H1 (cell line): ENCODE data around the gene SIAH3. TPM values are rescaled to one million over a fixed set of nuclear protein-coding genes. Genes with fewer than 3 reads are reported as not detected.

ENCODE experiments used
- CTCF ChIA-PET: fragments of 300-600 bp; sonication (Branson Sonifier 250); formaldehyde crosslinking; loops from one replicate; lab custom pipeline; 2021; ENCODE audit not compliant: partially characterized antibody; lab: Charles Lee
- POLR2A ChIA-PET: fragments of 300-600 bp; sonication (Branson Sonifier 250); formaldehyde crosslinking; loops from one replicate; lab custom pipeline; 2021; ENCODE audit warnings: inconsistent platforms; ENCODE audit not compliant: partially characterized antibody; lab: Charles Lee
- DNase-seq, 2 experiments: peaks; one replicate each; pipeline versions ENCODE4 v3.0.0 to v3.0.0-alpha.2; 2010 to 2022; ENCODE audit warnings: low spot score in 2 of 2, low read depth in 1 of 2, mixed read lengths in 1 of 2
- FAIRE-seq: peaks from 2 replicates; lab custom pipeline; 2011; peaks lifted over from hg19 to GRCh38; lab: Jason Lieb, UNC
- H2AFZ ChIP-seq: 2 replicates; pipeline ENCODE4 v1.8.1; 2012; ENCODE audit warnings: low read length, inconsistent platforms
- H2AK5ac ChIP-seq: 2 replicates; pipeline ENCODE4 v1.6.1; 2013; ENCODE audit warnings: low read depth, low read length
- H2BK120ac ChIP-seq: replicated peaks from 2 replicates; pipeline ENCODE3; 2013; ENCODE audit warnings: low read depth, low read length, inconsistent platforms
- H2BK12ac ChIP-seq: 2 replicates; pipeline ENCODE4 v1.6.1; 2013; ENCODE audit warnings: low read depth, low read length
- H2BK15ac ChIP-seq: 2 replicates; pipeline ENCODE4 v1.6.1; 2013; ENCODE audit warnings: low read length
- H2BK20ac ChIP-seq: 2 replicates; pipeline ENCODE4 v1.6.1; 2013; ENCODE audit warnings: low read length
- H2BK5ac ChIP-seq: 2 replicates; pipeline ENCODE4 v1.6.1; 2013; ENCODE audit warnings: low read depth, low read length
- H3K14ac ChIP-seq: 2 replicates; pipeline ENCODE4 v1.6.1; 2013; ENCODE audit warnings: inconsistent platforms; ENCODE audit not compliant: insufficient read length
- H3K18ac ChIP-seq: 2 replicates; pipeline ENCODE4 v1.6.1; 2013; ENCODE audit warnings: low read length; ENCODE audit errors: extremely low read depth
- H3K23ac ChIP-seq: 2 replicates; pipeline ENCODE4 v1.6.1; 2013; ENCODE audit warnings: inconsistent platforms; ENCODE audit not compliant: insufficient read length
- H3K23me2 ChIP-seq: 2 replicates; pipeline ENCODE4 v1.6.1; 2013; ENCODE audit warnings: low read depth, low read length
- H3K27ac ChIP-seq: 2 replicates; pipeline ENCODE4 v1.6.1; 2011; ENCODE audit warnings: low read depth, low read length, inconsistent platforms
- H3K27me3 ChIP-seq, 4 experiments: replicated peaks in 1 of 4; 1 replicate in 1 of 4; 2 replicates in 3 of 4; pipeline versions ENCODE4 v1.6.1 to v1.8.1; 2011 to 2013; ENCODE audit warnings: low read length in 3 of 4, mild to moderate bottlenecking in 3 of 4, inconsistent platforms in 2 of 4, mixed read lengths in 2 of 4, moderate library complexity in 1 of 4; ENCODE audit not compliant: control insufficient read depth in 3 of 4, insufficient read depth in 3 of 4; ENCODE audit errors: extremely low read depth in 1 of 4
- H3K36me3 ChIP-seq, 4 experiments: 2 replicates each; pipeline versions ENCODE4 v1.6.1 to v1.8.1; 2011 to 2013; ENCODE audit warnings: mild to moderate bottlenecking in 4 of 4, low read length in 3 of 4, moderate library complexity in 2 of 4, control low read depth in 1 of 4, inconsistent platforms in 1 of 4; ENCODE audit not compliant: insufficient read depth in 4 of 4, control insufficient read depth in 2 of 4
- H3K4ac ChIP-seq: replicated peaks from 2 replicates; pipeline ENCODE3; 2013; ENCODE audit warnings: low read length, low read depth, mixed read lengths, inconsistent platforms; ENCODE audit not compliant: insufficient read length
- H3K4me1 ChIP-seq, 4 experiments: replicated peaks in 1 of 4; 1 replicate in 1 of 4; 2 replicates in 3 of 4; pipeline versions ENCODE4 v1.6.1 to v1.8.1; 2011 to 2013; ENCODE audit warnings: low read length in 3 of 4, inconsistent platforms in 2 of 4, mixed read lengths in 1 of 4; ENCODE audit not compliant: insufficient read depth in 4 of 4, control insufficient read depth in 3 of 4
- H3K4me2 ChIP-seq, 2 experiments: 2 replicates each; pipeline versions ENCODE4 v1.6.1 to v1.8.1; 2011 to 2013; ENCODE audit warnings: low read depth in 2 of 2, low read length in 2 of 2, control low read depth in 1 of 2, inconsistent platforms in 1 of 2, mild to moderate bottlenecking in 1 of 2; ENCODE audit not compliant: insufficient read depth in 1 of 2
- H3K4me3 ChIP-seq, 4 experiments: fragments of 200-600, 300-600 bp in 1 of 4; sonication (generic), shearing (Covaris generic), sonication (Bioruptor Twin) in 1 of 4; 2 replicates each; pipeline versions ENCODE4 v1.5.1 to v1.8.1; 2011 to 2016; ENCODE audit warnings: low read length in 4 of 4, low read depth in 3 of 4, control low read depth in 2 of 4, inconsistent platforms in 2 of 4, mild to moderate bottlenecking in 2 of 4, mixed read lengths in 1 of 4, moderate library complexity in 1 of 4; ENCODE audit not compliant: insufficient read depth in 2 of 4; ENCODE audit errors: extremely low read depth in 1 of 4
- H3K56ac ChIP-seq: replicated peaks from 2 replicates; pipeline ENCODE3; 2013; ENCODE audit warnings: low read depth, mild to moderate bottlenecking, mixed read lengths, low read length, inconsistent platforms; ENCODE audit not compliant: insufficient read length
- H3K79me1 ChIP-seq: 2 replicates; pipeline ENCODE4 v1.6.1; 2013; ENCODE audit warnings: low read depth, low read length, control low read depth
- H3K79me2 ChIP-seq, 2 experiments: 2 replicates each; pipeline versions ENCODE4 v1.6.1 to v1.8.1; 2012 to 2013; ENCODE audit warnings: low read length in 2 of 2, mild to moderate bottlenecking in 2 of 2, inconsistent platforms in 1 of 2; ENCODE audit not compliant: insufficient read depth in 2 of 2, control insufficient read depth in 1 of 2
- H3K9ac ChIP-seq, 4 experiments: replicated peaks in 1 of 4; 1 replicate in 1 of 4; 2 replicates in 3 of 4; pipeline versions ENCODE4 v1.6.1 to v1.8.1; 2011 to 2013; ENCODE audit warnings: low read depth in 3 of 4, low read length in 3 of 4, control low read depth in 2 of 4, mild to moderate bottlenecking in 2 of 4, moderate library complexity in 2 of 4, inconsistent platforms in 1 of 4; ENCODE audit errors: extremely low read depth in 1 of 4
- H3K9me3 ChIP-seq, 2 experiments: 2 replicates each; pipeline versions ENCODE4 v1.6.1 to v1.8.1; 2012 to 2013; ENCODE audit warnings: mild to moderate bottlenecking in 2 of 2, moderate library complexity in 2 of 2, control low read depth in 1 of 2, inconsistent platforms in 1 of 2, low read depth in 1 of 2, low read length in 1 of 2, mixed read lengths in 1 of 2; ENCODE audit not compliant: insufficient read depth in 2 of 2
- H4K20me1 ChIP-seq, 2 experiments: replicated peaks in 1 of 2; 2 replicates each; pipeline versions ENCODE3 to v1.8.1; 2011 to 2013; ENCODE audit warnings: inconsistent platforms in 2 of 2, low read length in 2 of 2, mild to moderate bottlenecking in 1 of 2; ENCODE audit not compliant: insufficient read depth in 2 of 2, control insufficient read depth in 1 of 2
- H4K5ac ChIP-seq: 2 replicates; pipeline ENCODE4 v1.6.1; 2013; ENCODE audit warnings: low read length, low read depth, mixed read lengths, inconsistent platforms; ENCODE audit not compliant: insufficient read length
- H4K8ac ChIP-seq: 2 replicates; pipeline ENCODE4 v1.8.0; 2013; ENCODE audit warnings: mild to moderate bottlenecking, moderate library complexity, low read length, inconsistent platforms; ENCODE audit not compliant: insufficient read depth; ENCODE audit errors: extremely low read depth
- H4K91ac ChIP-seq: replicated peaks from 2 replicates; pipeline ENCODE3; 2013; ENCODE audit warnings: low read length, mixed read lengths, inconsistent platforms; ENCODE audit not compliant: insufficient read length
- BACH1 ChIP-seq: IDR thresholded peaks from 2 replicates; pipeline ENCODE4 v1.6.1; 2012; ENCODE audit warnings: low read length, improper control_type of control experiment
- CHD2 ChIP-seq: IDR thresholded peaks from 2 replicates; pipeline ENCODE4 v1.6.1; 2012; ENCODE audit warnings: low read length, improper control_type of control experiment
- KDM1A ChIP-seq: fragments of 200-600, 300-600 bp; sonication (generic); IDR thresholded peaks from 2 replicates; pipeline ENCODE4 v1.7.1; 2016; ENCODE audit warnings: mild to moderate bottlenecking, low read length, borderline replicate concordance
- MAFK ChIP-seq: IDR thresholded peaks from 2 replicates; pipeline ENCODE4 v1.6.1; 2012; ENCODE audit warnings: low read depth, mild to moderate bottlenecking, improper control_type of control experiment, low read length
- POLR2A ChIP-seq, 2 experiments: IDR thresholded peaks; 1 replicate in 1 of 2; 2 replicates in 1 of 2; pipeline ENCODE4 v1.6.1; 2011; ENCODE audit warnings: low read depth in 2 of 2, low read length in 2 of 2, mild to moderate bottlenecking in 2 of 2; ENCODE audit errors: control extremely low read depth in 1 of 2
- RNF2 ChIP-seq: fragments of 200-900, 300-1000 bp; sonication (generic); IDR thresholded peaks from 2 replicates; pipeline ENCODE4 v1.7.1; 2016; ENCODE audit warnings: borderline replicate concordance, low read depth, mild to moderate bottlenecking, antibody characterized with exemption, low read length; ENCODE audit not compliant: poor library complexity, severe bottlenecking; ENCODE audit errors: missing control alignments
- SAP30 ChIP-seq: fragments of 300-600 bp; sonication (generic); IDR thresholded peaks from 2 replicates; pipeline ENCODE4 v1.7.1; 2012; ENCODE audit warnings: low read length, moderate library complexity, mild to moderate bottlenecking, inconsistent platforms; ENCODE audit not compliant: insufficient read depth, insufficient replicate concordance
- SRF ChIP-seq: IDR thresholded peaks from 2 replicates; pipeline ENCODE4 v1.6.1; 2011; ENCODE audit warnings: mild to moderate bottlenecking, low read depth, low read length, moderate library complexity
- TAF1 ChIP-seq: IDR thresholded peaks from 2 replicates; pipeline ENCODE4 v1.6.1; 2011; ENCODE audit warnings: mild to moderate bottlenecking, low read depth, low read length
- WGBS, 2 experiments: shearing (Covaris generic) in 1 of 2; methylation state at CpG; one replicate each; pipeline versions ENCODE4 v1.1.6 to v1.1.7; 2013 to 2015; ENCODE audit warnings: low lambda C conversion rate in 2 of 2, mixed read lengths in 2 of 2, inconsistent platforms in 1 of 2, low coverage in 1 of 2, missing lambda C conversion rate in 1 of 2; ENCODE audit not compliant: insufficient replicate concordance in 2 of 2, insufficient coverage in 1 of 2, insufficient read length in 1 of 2; ENCODE audit errors: extremely low coverage in 1 of 2, missing lambda C conversion rate in 1 of 2; 5-methylcytosine and 5-hydroxymethylcytosine counted together
- polyA plus RNA-seq, 7 experiments: library from polyadenylated mRNA; depleted of rRNA in 3 of 7; stranded (reverse) in 5 of 7; unstranded in 2 of 7; fragments of >200 nt in 5 of 7; fragments of 200-250 nt in 2 of 7; gene quantifications; 1 replicate in 5 of 7; 2 replicates in 1 of 7; 4 replicates in 1 of 7; pipeline versions ENCODE4 v1.2.1 to v1.2.3, GENCODE V29; 2011 to 2013; ENCODE audit warnings: missing spikeins in 2 of 7, mixed read lengths in 2 of 7
- total RNA-seq: library from RNA; stranded (reverse); fragmentation: NEBNext Ultra II Directional; extraction: Animal tissue kit (Norgen Biotek cat#: 25700); gene quantifications from 2 replicates; pipeline ENCODE4 v1.2.1, GENCODE V29; 2021
- TF ChIP-seq, protein P1 (sequence below): IDR thresholded peaks from 2 replicates; pipeline ENCODE4 v1.6.1; 2012; ENCODE audit warnings: inconsistent platforms
- TF ChIP-seq, protein P2 (sequence below), 3 experiments: IDR thresholded peaks; 1 replicate in 2 of 3; 2 replicates in 1 of 3; pipeline versions ENCODE4 v1.5.1 to v1.6.1; 2011; ENCODE audit warnings: low read length in 3 of 3, mild to moderate bottlenecking in 3 of 3, inconsistent platforms in 2 of 3, low read depth in 1 of 3, moderate library complexity in 1 of 3; ENCODE audit not compliant: insufficient read depth in 1 of 3; ENCODE audit errors: control extremely low read depth in 1 of 3

The SIAH3 gene
- total and polyA plus RNA-seq, 2 of the 8 experiments (the other 6 are each of a cell fraction or from before 2014, with no cell fraction given), result 0.15 to 0.17 TPM

DNA sequence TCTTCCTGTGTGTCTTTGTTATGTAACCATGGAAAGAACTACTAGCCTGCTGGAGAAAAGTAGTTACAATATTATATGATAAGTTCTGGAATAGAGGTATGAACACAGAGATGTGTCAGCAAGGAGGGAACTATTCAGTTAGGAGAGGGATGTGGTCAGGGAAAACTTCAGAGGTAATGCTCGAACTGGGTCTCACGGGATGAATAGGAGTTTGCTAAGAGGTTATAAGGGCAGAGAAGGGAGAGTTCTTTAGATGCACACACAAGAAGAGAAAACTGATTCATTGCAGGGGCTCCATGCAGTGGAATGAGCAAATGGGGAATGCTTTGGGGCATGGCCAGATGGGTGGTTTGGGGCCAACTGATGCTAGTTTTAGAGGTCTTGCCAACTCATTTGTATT is 46.0 kb upstream of the SIAH3 start:
- no peak overlapping the region for H3K14ac ChIP-seq
- no peak overlapping the region for H3K4me3 ChIP-seq
- no peaks in the 10 kb centered on the region for H3K4me1 ChIP-seq
- no peaks in the 10 kb centered on the region for H3K9me3 ChIP-seq
- FAIRE-seq, result no peak
- no peaks in the 10 kb centered on the region for H3K36me3 ChIP-seq
- no peaks in the 10 kb centered on the region for H4K20me1 ChIP-seq
- no peak overlapping the region for H2AK5ac ChIP-seq
- DNase-seq, result no peak
- no peak overlapping the region for H3K56ac ChIP-seq
- no peaks in the 10 kb centered on the region; the same call in 1 of the 2 replicates for H3K23me2 ChIP-seq
- TF ChIP-seq BACH1 (no peak), MAFK (no peak), TAF1 (no peak), RNF2 (no peak), CHD2 (no peak), SAP30 (no peak), KDM1A (no peak), POLR2A (IDR thresholded peaks at IDR 0.05; ENCODE audit: control extremely low read depth in 1 of 2, low read depth in 2 of 2, low read length in 2 of 2) (no peak), SRF (no peak)
- TF ChIP-seq, protein P1, sequence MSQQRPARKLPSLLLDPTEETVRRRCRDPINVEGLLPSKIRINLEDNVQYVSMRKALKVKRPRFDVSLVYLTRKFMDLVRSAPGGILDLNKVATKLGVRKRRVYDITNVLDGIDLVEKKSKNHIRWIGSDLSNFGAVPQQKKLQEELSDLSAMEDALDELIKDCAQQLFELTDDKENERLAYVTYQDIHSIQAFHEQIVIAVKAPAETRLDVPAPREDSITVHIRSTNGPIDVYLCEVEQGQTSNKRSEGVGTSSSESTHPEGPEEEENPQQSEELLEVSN, result no peak
- TF ChIP-seq, protein P2, sequence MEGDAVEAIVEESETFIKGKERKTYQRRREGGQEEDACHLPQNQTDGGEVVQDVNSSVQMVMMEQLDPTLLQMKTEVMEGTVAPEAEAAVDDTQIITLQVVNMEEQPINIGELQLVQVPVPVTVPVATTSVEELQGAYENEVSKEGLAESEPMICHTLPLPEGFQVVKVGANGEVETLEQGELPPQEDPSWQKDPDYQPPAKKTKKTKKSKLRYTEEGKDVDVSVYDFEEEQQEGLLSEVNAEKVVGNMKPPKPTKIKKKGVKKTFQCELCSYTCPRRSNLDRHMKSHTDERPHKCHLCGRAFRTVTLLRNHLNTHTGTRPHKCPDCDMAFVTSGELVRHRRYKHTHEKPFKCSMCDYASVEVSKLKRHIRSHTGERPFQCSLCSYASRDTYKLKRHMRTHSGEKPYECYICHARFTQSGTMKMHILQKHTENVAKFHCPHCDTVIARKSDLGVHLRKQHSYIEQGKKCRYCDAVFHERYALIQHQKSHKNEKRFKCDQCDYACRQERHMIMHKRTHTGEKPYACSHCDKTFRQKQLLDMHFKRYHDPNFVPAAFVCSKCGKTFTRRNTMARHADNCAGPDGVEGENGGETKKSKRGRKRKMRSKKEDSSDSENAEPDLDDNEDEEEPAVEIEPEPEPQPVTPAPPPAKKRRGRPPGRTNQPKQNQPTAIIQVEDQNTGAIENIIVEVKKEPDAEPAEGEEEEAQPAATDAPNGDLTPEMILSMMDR (IDR thresholded peaks at IDR 0.05; ENCODE audit: control extremely low read depth in 1 of 3, insufficient read depth in 1 of 3, low read depth in 1 of 3, low read length in 3 of 3), result no peak
- TF ChIP-seq, all 59 proteins: peak for 0
- no peak overlapping the region for H3K4me2 ChIP-seq
- H3K9ac ChIP-seq, result no peak overlapping the region
- WGBS, 2 experiments, result 87% methylated on average over 2 of the region's 2 CpGs; no CpG with 5 or more reads in 1 of the 2 experiments
- H3K79me2 ChIP-seq, result no peaks in the 10 kb centered on the region
- H2BK5ac ChIP-seq, result no peak overlapping the region
- H3K27me3 ChIP-seq, result no peaks in the 10 kb centered on the region
- ChIA-PET POLR2A (no interaction called here), CTCF (no interaction called here)
- no peak overlapping the region for H2BK12ac ChIP-seq
- H3K79me1 ChIP-seq, result no peaks in the 10 kb centered on the region
- H2BK120ac ChIP-seq, result no peak overlapping the region
- no peak overlapping the region for H4K91ac ChIP-seq
- no peak overlapping the region for H2BK20ac ChIP-seq
- no peak overlapping the region for H3K27ac ChIP-seq
- no peak overlapping the region for H4K5ac ChIP-seq
- H2AFZ ChIP-seq, result no peak overlapping the region
- H3K23ac ChIP-seq, result no peak overlapping the region
- no peak overlapping the region for H4K8ac ChIP-seq
- H2BK15ac ChIP-seq, result no peak overlapping the region
- H3K18ac ChIP-seq, result no peak overlapping the region
- no peak overlapping the region for H3K4ac ChIP-seq
